ENCODE results near the gene RNF144A.
"Not testable (repeated sequence)": the region's sequence is repeated elsewhere in the genome, so short reads cannot be mapped to it uniquely, and the experiment has no call there.

The RNF144A gene

GRCh38 chr2:6999211-6999877, 82.1 kb downstream of the RNF144A start:
- Histone ChIP-seq H3K9me3 (ENCODE audit: insufficient read depth, low read length) (no peaks in the 10 kb centered on the region), H3K9ac (ENCODE audit: insufficient read length, low read depth) (no peak overlapping the region), H3K36me3 (ENCODE audit: insufficient read depth, insufficient read length, low read length) (no peaks in the 10 kb centered on the region), H3K27me3 (ENCODE audit: insufficient read depth, insufficient read length) (no peaks in the 10 kb centered on the region), H3K4me3 (ENCODE audit: insufficient read length, low read depth) (no peak overlapping the region), H3K4me1 (ENCODE audit: insufficient read depth, insufficient read length) (no peaks in the 10 kb centered on the region)
- no peak for DNase-seq (ENCODE audit: low read depth, low spot score)
- TF ChIP-seq ZNF274 (IDR thresholded peaks at IDR 0.05; ENCODE audit: low read depth, low read length) (no peak), YY1 (IDR thresholded peaks at IDR 0.05; ENCODE audit: insufficient read depth, insufficient read length) (no peak), SUZ12 (IDR thresholded peaks at IDR 0.05; ENCODE audit: extremely low read depth, insufficient read depth, insufficient read length) (no peak)

GRCh38 chr2:7001395-7001794, 84.2 kb downstream of the RNF144A start:
- not testable (repeated sequence) for H3K9ac ChIP-seq (ENCODE audit: insufficient read length, low read depth); H3K4me1 ChIP-seq (ENCODE audit: insufficient read depth, insufficient read length); H3K9me3 ChIP-seq (ENCODE audit: insufficient read depth, low read length); DNase-seq (ENCODE audit: low read depth, low spot score); H3K27me3 ChIP-seq (ENCODE audit: insufficient read depth, insufficient read length); H3K36me3 ChIP-seq (ENCODE audit: insufficient read depth, insufficient read length, low read length); H3K4me3 ChIP-seq (ENCODE audit: insufficient read length, low read depth)

DNA sequence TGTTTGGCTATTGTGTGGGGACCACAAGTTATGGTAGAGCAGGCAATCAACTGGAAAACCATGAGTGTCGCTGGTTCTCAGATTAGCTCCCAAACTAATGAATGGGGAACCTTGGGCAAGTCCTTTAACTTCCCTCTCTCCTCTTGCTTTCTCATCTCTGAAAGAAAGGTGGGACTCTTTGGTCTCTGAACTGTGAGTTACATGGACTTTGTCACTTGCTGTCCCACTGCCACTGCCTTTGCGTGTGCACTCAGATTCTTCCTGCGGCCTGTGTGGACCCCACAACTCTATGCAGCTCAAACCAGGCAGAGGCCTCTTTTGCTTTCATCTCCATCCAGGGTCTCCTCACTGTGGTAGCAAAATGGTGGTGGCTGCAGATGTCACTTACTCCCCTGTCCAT, 86.7 kb downstream of the RNF144A start:
- no peaks in the 10 kb centered on the region for H3K36me3 ChIP-seq (ENCODE audit: insufficient read depth, insufficient read length, low read length)
- H3K4me1 ChIP-seq (ENCODE audit: insufficient read depth, insufficient read length): peaks cover 3% of the 10 kb centered on the region
- no peak overlapping the region for H3K4me3 ChIP-seq (ENCODE audit: insufficient read length, low read depth)
- no peaks in the 10 kb centered on the region for H3K27me3 ChIP-seq (ENCODE audit: insufficient read depth, insufficient read length)
- no peak for TF ChIP-seq ZNF274 (IDR thresholded peaks at IDR 0.05; ENCODE audit: low read depth, low read length)
- TF ChIP-seq SUZ12 (IDR thresholded peaks at IDR 0.05; ENCODE audit: extremely low read depth, insufficient read depth, insufficient read length): no peak
- no peak for TF ChIP-seq YY1 (IDR thresholded peaks at IDR 0.05; ENCODE audit: insufficient read depth, insufficient read length)
- H3K9ac ChIP-seq (ENCODE audit: insufficient read length, low read depth): no peak overlapping the region
- H3K9me3 ChIP-seq (ENCODE audit: insufficient read depth, low read length): no peaks in the 10 kb centered on the region
- DNase-seq (ENCODE audit: low read depth, low spot score): no peak

GRCh38 chr2:7004636-7005035, 87.4 kb downstream of the RNF144A start:
- Histone ChIP-seq H3K9ac (ENCODE audit: insufficient read length, low read depth) (no peak overlapping the region), H3K36me3 (ENCODE audit: insufficient read depth, insufficient read length, low read length) (no peaks in the 10 kb centered on the region), H3K4me1 (ENCODE audit: insufficient read depth, insufficient read length) (peaks cover 3% of the 10 kb centered on the region), H3K4me3 (ENCODE audit: insufficient read length, low read depth) (no peak overlapping the region), H3K9me3 (ENCODE audit: insufficient read depth, low read length) (no peaks in the 10 kb centered on the region), H3K27me3 (ENCODE audit: insufficient read depth, insufficient read length) (no peaks in the 10 kb centered on the region)
- no peak for TF ChIP-seq ZNF274 (IDR thresholded peaks at IDR 0.05; ENCODE audit: low read depth, low read length)
- no peak for TF ChIP-seq YY1 (IDR thresholded peaks at IDR 0.05; ENCODE audit: insufficient read depth, insufficient read length)
- TF ChIP-seq SUZ12 (IDR thresholded peaks at IDR 0.05; ENCODE audit: extremely low read depth, insufficient read depth, insufficient read length): no peak
- no peak for DNase-seq (ENCODE audit: low read depth, low spot score)

DNA sequence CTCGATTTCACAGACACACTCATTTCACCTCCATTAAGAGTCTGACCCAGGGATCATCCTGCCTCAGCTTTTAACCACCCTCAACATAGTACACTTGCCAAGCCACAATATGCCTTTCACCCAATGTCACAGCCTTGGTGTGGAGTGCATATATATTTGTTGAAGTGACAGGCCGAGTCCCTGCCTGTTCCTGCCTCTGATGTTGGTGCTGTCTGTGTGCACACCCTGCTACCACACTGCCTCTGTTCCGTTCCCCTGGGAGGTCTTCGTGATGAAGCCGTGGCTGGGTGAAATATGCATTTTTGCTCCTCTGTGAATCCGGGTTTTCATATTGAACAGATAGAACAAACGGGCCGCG, 90.3 kb downstream of the RNF144A start:
- TF ChIP-seq SUZ12 (IDR thresholded peaks at IDR 0.05; ENCODE audit: extremely low read depth, insufficient read depth, insufficient read length) (no peak), ZNF274 (IDR thresholded peaks at IDR 0.05; ENCODE audit: low read depth, low read length) (no peak), YY1 (IDR thresholded peaks at IDR 0.05; ENCODE audit: insufficient read depth, insufficient read length) (no peak)
- DNase-seq (ENCODE audit: low read depth, low spot score): no peak
- peaks cover 3% of the 10 kb centered on the region for H3K4me1 ChIP-seq (ENCODE audit: insufficient read depth, insufficient read length)
- no peaks in the 10 kb centered on the region for H3K27me3 ChIP-seq (ENCODE audit: insufficient read depth, insufficient read length)
- H3K4me3 ChIP-seq (ENCODE audit: insufficient read length, low read depth): no peak overlapping the region
- no peaks in the 10 kb centered on the region for H3K36me3 ChIP-seq (ENCODE audit: insufficient read depth, insufficient read length, low read length)
- H3K9ac ChIP-seq (ENCODE audit: insufficient read length, low read depth): no peak overlapping the region
- no peaks in the 10 kb centered on the region for H3K9me3 ChIP-seq (ENCODE audit: insufficient read depth, low read length)

- Histone ChIP-seq H3K36me3 (ENCODE audit: insufficient read depth, insufficient read length, low read length) (no peaks in the 10 kb centered on the region), H3K9me3 (ENCODE audit: insufficient read depth, low read length) (no peaks in the 10 kb centered on the region), H3K9ac (ENCODE audit: insufficient read length, low read depth) (no peak overlapping the region), H3K4me3 (ENCODE audit: insufficient read length, low read depth) (no peak overlapping the region), H3K27me3 (ENCODE audit: insufficient read depth, insufficient read length) (no peaks in the 10 kb centered on the region), H3K4me1 (ENCODE audit: insufficient read depth, insufficient read length) (peaks cover 3% of the 10 kb centered on the region)
- DNase-seq (ENCODE audit: low read depth, low spot score): no peak
- TF ChIP-seq SUZ12 (IDR thresholded peaks at IDR 0.05; ENCODE audit: extremely low read depth, insufficient read depth, insufficient read length): no peak
- no peak for TF ChIP-seq YY1 (IDR thresholded peaks at IDR 0.05; ENCODE audit: insufficient read depth, insufficient read length)
- TF ChIP-seq ZNF274 (IDR thresholded peaks at IDR 0.05; ENCODE audit: low read depth, low read length): no peak
These were observed 90.9 kb downstream of the RNF144A start for GRCh38 chr2:7007846-7008741.

DNA sequence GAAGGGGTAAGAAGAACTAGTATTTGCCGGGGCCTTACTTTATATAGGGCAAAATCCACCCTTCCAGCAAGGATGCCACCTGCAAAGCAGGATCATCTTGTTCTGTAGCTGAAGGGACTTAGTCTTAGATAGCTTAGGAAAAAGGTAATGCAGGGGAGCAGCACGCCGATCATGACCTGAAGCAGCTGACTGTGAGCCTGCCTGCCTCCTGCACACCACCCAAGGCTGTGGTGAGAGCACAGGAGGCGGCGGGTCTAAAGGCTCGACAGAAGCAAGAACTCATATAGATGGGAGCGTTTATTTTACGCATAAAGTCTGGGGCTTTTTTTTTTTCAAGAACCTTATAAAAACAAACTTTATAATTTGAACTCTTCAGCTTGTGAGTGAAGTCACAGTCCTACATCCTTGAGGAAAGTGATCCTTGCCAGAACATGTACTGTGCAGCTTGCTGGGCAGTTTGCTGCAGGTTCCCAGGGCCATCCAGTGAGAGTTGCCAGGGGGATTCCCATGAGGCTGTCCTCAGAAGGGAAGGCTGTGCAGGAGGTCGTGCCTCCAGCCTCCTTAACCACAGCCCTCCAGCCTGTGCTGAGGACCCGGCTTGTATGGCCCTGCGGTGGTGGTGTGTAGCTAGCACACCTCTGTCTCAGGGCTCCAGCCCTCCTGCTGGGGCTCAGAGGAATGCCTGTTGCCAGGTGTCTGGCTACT, 92.1 kb downstream of the RNF144A start:
- Histone ChIP-seq H3K36me3 (ENCODE audit: insufficient read depth, insufficient read length, low read length) (no peaks in the 10 kb centered on the region), H3K9ac (ENCODE audit: insufficient read length, low read depth) (no peak overlapping the region), H3K4me1 (ENCODE audit: insufficient read depth, insufficient read length) (peaks cover 3% of the 10 kb centered on the region), H3K4me3 (ENCODE audit: insufficient read length, low read depth) (no peak overlapping the region), H3K9me3 (ENCODE audit: insufficient read depth, low read length) (no peaks in the 10 kb centered on the region), H3K27me3 (ENCODE audit: insufficient read depth, insufficient read length) (no peaks in the 10 kb centered on the region)
- TF ChIP-seq ZNF274 (IDR thresholded peaks at IDR 0.05; ENCODE audit: low read depth, low read length): no peak
- no peak for TF ChIP-seq YY1 (IDR thresholded peaks at IDR 0.05; ENCODE audit: insufficient read depth, insufficient read length)
- no peak for TF ChIP-seq SUZ12 (IDR thresholded peaks at IDR 0.05; ENCODE audit: extremely low read depth, insufficient read depth, insufficient read length)
- no peak for DNase-seq (ENCODE audit: low read depth, low spot score)

Measured in NT2/D1 (cell line).